22Rv1 (cell line): Measurements from ENCODE around the gene KLHL8.
"Not testable (repeated sequence)": the region's sequence is repeated elsewhere in the genome, so short reads cannot be mapped to it uniquely, and the experiment has no call there.

Source experiments
- H3K27ac ChIP-seq: fragments of 450-650 bp; 2 replicates; pipeline ENCODE4 v1.5.1; 2017
- ZFX ChIP-seq: fragments of 450-650 bp; IDR thresholded peaks from 2 replicates; pipeline ENCODE4 v1.6.1; 2017; ENCODE audit warnings: antibody characterized with exemption, borderline replicate concordance
- TF ChIP-seq, protein P1 (sequence below): fragments of 450-650 bp; IDR thresholded peaks from 2 replicates; pipeline ENCODE4 v1.5.1; 2017; ENCODE audit warnings: mild to moderate bottlenecking

The KLHL8 gene

DNA sequence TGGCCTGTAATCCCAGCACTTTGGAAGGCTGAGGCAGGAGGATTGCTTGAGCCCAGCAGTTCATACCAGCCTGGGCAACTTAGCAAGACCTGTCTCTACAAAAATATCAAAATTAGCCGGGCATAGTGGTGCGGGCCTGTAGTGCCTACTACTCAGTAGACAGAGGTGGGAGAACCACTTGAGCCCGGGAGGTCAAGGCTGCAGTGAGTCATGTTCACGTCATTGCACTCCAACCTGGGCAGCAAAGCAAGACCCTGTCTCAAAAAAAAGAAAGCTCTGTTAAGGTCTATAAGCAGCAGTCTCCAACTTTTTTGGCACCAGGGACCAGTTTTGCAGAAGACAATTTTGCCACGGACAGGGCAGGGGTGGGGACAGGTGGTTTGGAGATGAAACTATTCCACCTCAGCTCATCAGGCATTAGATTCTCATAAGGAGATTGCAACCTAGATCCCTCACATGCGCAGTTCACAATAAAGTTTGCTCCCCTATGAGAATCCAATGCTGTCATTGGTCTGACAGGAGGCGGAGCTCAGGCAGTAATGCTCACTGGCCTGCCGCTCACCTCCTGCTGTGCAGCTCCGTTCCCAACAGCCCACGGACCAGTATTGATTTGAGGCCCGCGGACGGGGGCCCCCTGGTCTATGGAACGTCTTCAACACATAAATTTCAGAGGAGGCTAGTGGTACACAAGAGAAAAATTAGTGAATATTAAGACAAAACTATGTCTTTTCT is 67.9 kb downstream of the KLHL8 start:
- no peak overlapping the region for H3K27ac ChIP-seq
- TF ChIP-seq, protein P1, sequence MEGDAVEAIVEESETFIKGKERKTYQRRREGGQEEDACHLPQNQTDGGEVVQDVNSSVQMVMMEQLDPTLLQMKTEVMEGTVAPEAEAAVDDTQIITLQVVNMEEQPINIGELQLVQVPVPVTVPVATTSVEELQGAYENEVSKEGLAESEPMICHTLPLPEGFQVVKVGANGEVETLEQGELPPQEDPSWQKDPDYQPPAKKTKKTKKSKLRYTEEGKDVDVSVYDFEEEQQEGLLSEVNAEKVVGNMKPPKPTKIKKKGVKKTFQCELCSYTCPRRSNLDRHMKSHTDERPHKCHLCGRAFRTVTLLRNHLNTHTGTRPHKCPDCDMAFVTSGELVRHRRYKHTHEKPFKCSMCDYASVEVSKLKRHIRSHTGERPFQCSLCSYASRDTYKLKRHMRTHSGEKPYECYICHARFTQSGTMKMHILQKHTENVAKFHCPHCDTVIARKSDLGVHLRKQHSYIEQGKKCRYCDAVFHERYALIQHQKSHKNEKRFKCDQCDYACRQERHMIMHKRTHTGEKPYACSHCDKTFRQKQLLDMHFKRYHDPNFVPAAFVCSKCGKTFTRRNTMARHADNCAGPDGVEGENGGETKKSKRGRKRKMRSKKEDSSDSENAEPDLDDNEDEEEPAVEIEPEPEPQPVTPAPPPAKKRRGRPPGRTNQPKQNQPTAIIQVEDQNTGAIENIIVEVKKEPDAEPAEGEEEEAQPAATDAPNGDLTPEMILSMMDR: no peak
- no peak for TF ChIP-seq ZFX

DNA sequence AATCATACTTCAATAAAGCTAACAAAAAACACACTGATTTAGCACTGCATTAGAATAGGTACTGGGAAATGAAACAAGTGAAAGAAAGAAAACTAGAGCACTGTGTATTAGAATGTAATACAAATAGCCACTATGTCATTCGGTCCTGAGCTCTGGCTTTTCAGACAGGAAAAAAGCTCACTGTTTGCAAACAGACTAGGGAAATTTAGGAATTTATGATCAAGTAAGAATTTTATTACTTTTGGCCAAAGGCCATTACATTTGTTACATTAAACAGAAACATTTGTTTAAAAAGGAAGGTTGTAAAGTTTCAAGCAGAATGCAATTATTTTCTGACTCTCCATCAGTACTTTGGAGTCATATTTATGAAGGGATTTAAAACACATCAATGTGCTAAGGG is 68.7 kb downstream of the KLHL8 start:
- TF ChIP-seq ZFX: no peak
- TF ChIP-seq, protein P1: no peak
- H3K27ac ChIP-seq: no peak overlapping the region

DNA sequence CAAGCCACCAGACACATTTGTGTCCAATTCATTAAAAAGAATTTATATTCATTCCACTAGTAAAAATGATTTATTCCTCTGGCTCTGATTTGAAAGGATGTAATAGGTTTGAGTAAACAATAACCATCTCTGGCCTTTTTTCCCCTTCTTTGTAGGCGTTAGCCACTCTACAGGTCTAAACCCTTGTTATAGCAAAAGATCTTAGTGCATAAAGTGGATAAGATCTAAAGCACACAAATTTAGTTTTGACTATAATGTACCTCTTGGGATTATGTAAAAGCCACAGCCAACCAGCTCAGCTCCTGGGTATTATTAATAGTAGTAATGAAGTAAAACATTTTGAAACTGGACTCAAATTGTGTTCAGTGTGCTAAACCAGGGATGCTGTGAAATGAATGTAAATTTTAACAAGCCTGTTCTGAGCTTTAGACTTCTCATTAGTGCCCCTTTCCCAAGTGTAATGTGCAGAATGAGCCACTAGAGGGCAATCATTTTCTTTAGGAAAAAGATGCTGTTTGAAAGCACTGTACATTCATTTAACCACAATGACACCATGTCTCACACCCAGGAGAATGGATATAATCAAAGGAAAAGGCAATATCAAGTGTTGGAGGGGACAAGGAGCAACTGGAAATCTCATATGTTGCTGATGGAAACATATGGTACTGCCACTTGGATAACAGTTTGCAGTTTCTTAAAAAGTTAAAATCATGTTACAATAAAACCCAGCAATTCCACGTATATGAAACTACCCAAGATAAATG is 69.7 kb downstream of the KLHL8 start:
- TF ChIP-seq, protein P1: peak; percentile 87
- no peak for TF ChIP-seq ZFX
- H3K27ac ChIP-seq: no peak overlapping the region

DNA sequence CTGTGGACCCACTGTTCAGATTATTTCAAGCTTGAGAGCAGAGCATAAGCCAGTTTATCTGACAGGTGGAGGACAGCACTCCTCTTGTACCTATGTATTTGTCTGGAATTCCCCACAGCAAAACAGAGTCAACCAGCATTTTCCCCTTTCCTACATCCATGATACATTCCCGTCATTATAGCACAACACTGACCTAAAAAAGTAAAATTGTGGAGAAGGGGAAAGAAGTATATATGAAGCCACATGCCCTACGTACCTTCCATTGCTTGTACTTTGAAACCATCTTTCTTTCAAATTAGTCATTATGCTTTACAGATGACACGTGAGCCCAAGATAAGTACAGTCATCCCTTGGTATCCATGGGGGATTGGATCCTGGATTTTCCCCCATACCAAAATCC is 73.3 kb downstream of the KLHL8 start:
- no peak for TF ChIP-seq ZFX
- TF ChIP-seq, protein P1: no peak
- no peak overlapping the region for H3K27ac ChIP-seq

DNA sequence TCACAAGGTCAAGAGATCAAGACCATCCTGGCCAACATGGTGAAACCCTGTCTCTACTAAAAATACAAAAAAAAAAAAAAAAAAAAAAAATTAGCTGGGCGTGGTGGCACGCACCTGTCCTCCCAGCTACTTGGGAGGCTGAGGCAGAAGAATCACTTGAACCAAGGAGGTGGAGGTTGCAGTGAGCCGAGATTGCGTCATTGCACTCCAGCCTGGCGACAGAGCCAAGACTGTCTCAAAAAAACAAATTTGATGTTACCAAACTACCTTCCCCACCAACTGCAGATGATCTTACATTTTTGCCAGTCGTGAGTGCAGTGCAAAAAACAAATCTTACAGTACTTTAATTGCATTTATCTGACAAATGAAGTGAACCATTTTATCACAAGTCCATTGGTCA is 74.5 kb downstream of the KLHL8 start:
- H3K27ac ChIP-seq: not testable (repeated sequence)

DNA sequence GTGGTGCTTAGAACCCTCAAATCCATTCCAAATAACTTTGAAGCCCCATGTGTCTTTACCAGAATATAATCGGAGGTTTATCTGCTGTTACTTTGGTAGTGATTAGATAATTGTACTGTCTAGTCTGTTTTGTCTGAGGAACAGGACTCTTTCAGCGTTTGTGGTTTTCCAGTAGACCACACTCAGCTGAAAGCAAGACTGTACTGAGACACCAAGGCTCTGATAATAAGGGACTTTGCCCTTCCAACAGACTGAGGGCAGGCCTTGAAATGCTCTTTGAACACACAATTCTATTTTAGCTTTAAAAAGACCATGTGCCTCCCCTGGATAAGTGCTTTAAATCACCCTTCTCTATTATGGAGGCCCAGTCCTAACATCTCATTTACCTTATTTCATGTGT is 76.1 kb downstream of the KLHL8 start:
- TF ChIP-seq, protein P1: no peak
- no peak for TF ChIP-seq ZFX
- H3K27ac ChIP-seq: no peak overlapping the region

DNA sequence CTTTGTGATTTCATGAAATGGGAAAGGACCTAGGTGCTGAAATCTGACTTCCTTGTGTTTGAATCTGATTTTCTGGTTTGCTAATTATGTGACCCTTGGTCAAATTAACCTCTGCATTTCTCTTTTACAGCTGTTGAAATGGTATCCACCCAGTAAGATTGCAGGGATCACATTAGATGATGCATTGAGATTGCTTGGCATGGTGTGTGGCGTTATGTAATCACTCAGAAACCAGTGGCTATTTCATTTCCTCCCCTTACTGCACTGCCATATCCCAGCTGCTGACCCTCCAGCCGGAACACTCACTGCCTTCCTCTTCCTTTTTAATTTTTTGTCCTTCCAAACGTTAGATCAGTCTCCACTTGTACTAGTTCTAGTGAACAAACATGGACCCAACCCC is 79.0 kb downstream of the KLHL8 start:
- no peak for TF ChIP-seq ZFX
- TF ChIP-seq, protein P1: no peak
- no peak overlapping the region for H3K27ac ChIP-seq
